Spleen (tissue), 11 donors: ENCODE measurements around the gene DNM3. TPM values are rescaled to one million over a fixed set of nuclear protein-coding genes. Genes with fewer than 3 reads are reported as not detected.
A peak's percentile ranks its signal among the peaks of the same experiment; 100 is the strongest.
"Not testable (repeated sequence)": the region's sequence is repeated elsewhere in the genome, so short reads cannot be mapped to it uniquely, and the experiment has no call there.

Experiments
- DNase-seq: peaks from one replicate; pipeline ENCODE4 v3.0.0-alpha.2; 2020
- H3K27ac ChIP-seq, 8 donors: fragments of 200-600 bp; sonication (generic) in 7 of 8; 1 replicate in 4 of 8; 2 replicates in 4 of 8; pipeline versions ENCODE4 v1.5.0 to v1.8.0; 2016 to 2021; ENCODE audit warnings: inconsistent platforms in 4 of 8, mild to moderate bottlenecking in 4 of 8, moderate library complexity in 1 of 8
- H3K27me3 ChIP-seq, 7 donors: fragments of 200-600 bp; sonication (generic) in 6 of 7; replicated peaks in 1 of 7; 1 replicate in 4 of 7; 2 replicates in 3 of 7; pipeline versions ENCODE4 v1.5.0 to v1.8.0; 2016 to 2021; ENCODE audit warnings: inconsistent platforms in 3 of 7, mild to moderate bottlenecking in 1 of 7
- H3K36me3 ChIP-seq, 6 donors: fragments of 200-600 bp; sonication (generic) in 5 of 6; 1 replicate in 4 of 6; 2 replicates in 2 of 6; pipeline versions ENCODE4 v1.5.0 to v1.8.0; 2016 to 2021; ENCODE audit warnings: inconsistent platforms in 2 of 6
- H3K4me1 ChIP-seq, 6 donors: fragments of 200-600 bp; sonication (generic) in 5 of 6; 1 replicate in 3 of 6; 2 replicates in 3 of 6; pipeline versions ENCODE4 v1.5.0 to v1.8.0; 2016 to 2021; ENCODE audit warnings: inconsistent platforms in 3 of 6
- H3K4me3 ChIP-seq, 8 donors: fragments of 200-600 bp; sonication (generic) in 7 of 8; 1 replicate in 4 of 8; 2 replicates in 4 of 8; pipeline versions ENCODE4 v1.5.0 to v1.8.0; 2016 to 2021; ENCODE audit warnings: inconsistent platforms in 4 of 8, mild to moderate bottlenecking in 4 of 8, moderate library complexity in 2 of 8
- H3K9me3 ChIP-seq, 8 donors: fragments of 200-600 bp; sonication (generic) in 7 of 8; 1 replicate in 4 of 8; 2 replicates in 4 of 8; pipeline versions ENCODE4 v1.5.0 to v1.8.0; 2016 to 2021; ENCODE audit warnings: inconsistent platforms in 4 of 8
- CTCF ChIP-seq, 11 experiments: fragments of 200-600 bp in 7 of 11; fragments of 450-650 bp in 4 of 11; sonication (generic) in 4 of 11; IDR thresholded peaks in 8 of 11; conservative IDR thresholded peaks in 3 of 11; 1 replicate in 7 of 11; 2 replicates in 4 of 11; pipeline versions ENCODE4 v1.4.0 to v1.8.0; 2016 to 2021; ENCODE audit warnings: antibody characterized with exemption in 11 of 11, inconsistent platforms in 4 of 11, mild to moderate bottlenecking in 1 of 11
- POLR2A ChIP-seq, 3 donors: fragments of 450-650 bp; IDR thresholded peaks; one replicate each; pipeline ENCODE4 v1.5.1; 2017; ENCODE audit warnings: antibody characterized with exemption in 3 of 3, mild to moderate bottlenecking in 1 of 3
- POLR2AphosphoS5 ChIP-seq, 3 donors: sonication (generic); formaldehyde crosslinking; IDR thresholded peaks; one replicate each; pipeline ENCODE4 v1.5.1; 2017; ENCODE audit warnings: antibody characterized with exemption in 3 of 3
- WGBS, 5 donors: extraction: QIAGEN DNeasy Blood & Tissue Kit in 3 of 5; methylation state at CpG; one replicate each; pipeline versions ENCODE4 v1.1.5 to v1.1.7; 2013 to 2018; 5-methylcytosine and 5-hydroxymethylcytosine counted together
- intact Hi-C: fragments of 100-400 bp; cut with DNase I; formaldehyde crosslinking; loops from one replicate; pipeline ENCODE4 v1.15.0; 2023; ENCODE audit warnings: low total_unique reads
- polyA plus RNA-seq, 3 donors: library from polyadenylated mRNA; stranded (reverse); fragments of 200-250 nt; gene quantifications; one replicate each; pipeline ENCODE4 v1.2.1, GENCODE V29; 2013
- total RNA-seq, 7 donors: library from RNA; depleted of rRNA in 3 of 7; stranded (reverse); fragments of >200 nt in 3 of 7; fragmentation: NEBNext Ultra II Directional in 4 of 7; extraction: Animal tissue kit (Norgen Biotek cat#: 25700) in 4 of 7; gene quantifications; one replicate each; pipeline versions ENCODE4 v1.1.0 to v1.2.1, GENCODE V29; 2016 to 2021
- donor health status: healthy with polysubstance abuse.
- donor health status: DM: no; HTN: no; CAD: no; lungs with moderate emphysema.
- donor health status: DM: no; HTN: no; CAD: no.
- donor health status: Bipolar disorder and iron deficiency.
- donor health status: healthy.
- donor health status: DM: no; HTN: no; CAD: no.
- donor health status: DM: yes; HTN: yes; CAD: no.

The DNM3 gene
- total and polyA plus RNA-seq, 10 donors = 0.61 to 10.2 (median 4.9) TPM

GRCh38 chr1:172360985-172361384, 519.7 kb downstream of the DNM3 start:
- H3K27me3 ChIP-seq = no peaks in the 10 kb centered on the region

GRCh38 chr1:172363852-172364251, 522.6 kb downstream of the DNM3 start:
- no peak overlapping the region for H3K4me3 ChIP-seq
- DNase-seq = no peak
- no peaks in the 10 kb centered on the region for H3K27me3 ChIP-seq
- H3K9me3 ChIP-seq = peaks cover 0 to 36% (median 29%) of the 10 kb centered on the region in 8 donors
- intact Hi-C loops = no loop called here
- H3K27ac ChIP-seq = no peak overlapping the region
- TF ChIP-seq POLR2AphosphoS5 (IDR thresholded peaks at IDR 0.05) = no peak
- TF ChIP-seq CTCF (IDR thresholded peaks at IDR 0.05 in 8 of 11, conservative IDR thresholded peaks at IDR 0.05 in 3 of 11) = no peak
- no peak for TF ChIP-seq POLR2A (IDR thresholded peaks at IDR 0.05)
- H3K4me1 ChIP-seq = peaks cover 12 to 30% (median 25%) of the 10 kb centered on the region in 6 donors
- H3K36me3 ChIP-seq = no peaks in the 10 kb centered on the region

More at GRCh38 chr1:172360985-172361384, 519.7 kb downstream of the DNM3 start:
- WGBS, 5 donors = 55 to 69% (median 57%) methylated on average over 6 of the region's 6 CpGs
- H3K9me3 ChIP-seq = peaks cover 0 to 7% (median under 1%) of the 10 kb centered on the region in 8 donors
- H3K4me3 ChIP-seq = no peak overlapping the region
- intact Hi-C loops = no loop called here
- H3K36me3 ChIP-seq = no peaks in the 10 kb centered on the region
- TF ChIP-seq CTCF (IDR thresholded peaks at IDR 0.05 in 8 of 11, conservative IDR thresholded peaks at IDR 0.05 in 3 of 11) = no peak
- no peak for TF ChIP-seq POLR2AphosphoS5 (IDR thresholded peaks at IDR 0.05)
- no peak for TF ChIP-seq POLR2A (IDR thresholded peaks at IDR 0.05)
- peak overlapping the region in 7 of 8 donors; percentile 0 to 88 (median 47) for H3K27ac ChIP-seq
- no peak for DNase-seq
- H3K4me1 ChIP-seq = peaks cover 19 to 47% (median 43%) of the 10 kb centered on the region in 6 donors

- H3K9me3 ChIP-seq = peaks cover 0 to 34% (median 24%) of the 10 kb centered on the region in 8 donors
- H3K4me1 ChIP-seq, DNase-seq, H3K4me3 ChIP-seq, intact Hi-C loops, H3K27me3 ChIP-seq, H3K27ac ChIP-seq, H3K36me3 ChIP-seq: not testable (repeated sequence)
- 97 to 100% (median 99%) methylated on average over 1 to 3 of the region's 3 CpGs for WGBS, 5 donors
These were observed 530.3 kb downstream of the DNM3 start for GRCh38 chr1:172371646-172372045.

- Histone ChIP-seq H3K36me3 (no peaks in the 10 kb centered on the region), H3K27ac (no peak overlapping the region), H3K4me1 (peaks cover 0 to 12% (median 0%) of the 10 kb centered on the region in 6 donors), H3K9me3 (peaks cover 0 to 13% (median 2%) of the 10 kb centered on the region in 8 donors), H3K4me3 (no peak overlapping the region), H3K27me3 (no peaks in the 10 kb centered on the region)
- 44 to 67% (median 59%) methylated on average over 1 of the region's 1 CpG for WGBS, 5 donors
- no peak for DNase-seq
- intact Hi-C loops = no loop called here
- no peak for TF ChIP-seq POLR2AphosphoS5 (IDR thresholded peaks at IDR 0.05)
- no peak for TF ChIP-seq POLR2A (IDR thresholded peaks at IDR 0.05)
- no peak for TF ChIP-seq CTCF (IDR thresholded peaks at IDR 0.05 in 8 of 11, conservative IDR thresholded peaks at IDR 0.05 in 3 of 11)
These were observed 532.6 kb downstream of the DNM3 start for GRCh38 chr1:172373864-172374263.

- H3K27me3 ChIP-seq = no peaks in the 10 kb centered on the region
- no peak for DNase-seq
- no peak overlapping the region for H3K27ac ChIP-seq
- H3K36me3 ChIP-seq = no peaks in the 10 kb centered on the region
- TF ChIP-seq POLR2A (IDR thresholded peaks at IDR 0.05) (no peak), POLR2AphosphoS5 (IDR thresholded peaks at IDR 0.05) (no peak), CTCF (IDR thresholded peaks at IDR 0.05 in 8 of 11, conservative IDR thresholded peaks at IDR 0.05 in 3 of 11) (no peak)
- H3K9me3 ChIP-seq = no peaks in the 10 kb centered on the region
- H3K4me3 ChIP-seq = no peak overlapping the region
- intact Hi-C loops = no loop called here
- H3K4me1 ChIP-seq = peaks cover 0 to 21% (median 7%) of the 10 kb centered on the region in 6 donors
- 80 to 94% (median 91%) methylated on average over 2 of the region's 2 CpGs for WGBS, 5 donors
These were observed 533.9 kb downstream of the DNM3 start for GRCh38 chr1:172375211-172375631.
